IMR-90 (cell line): ENCODE data around the gene DAGLA. TPM values are rescaled to one million over a fixed set of nuclear protein-coding genes. Genes with fewer than 3 reads are reported as not detected.

ENCODE experiments used
- ATAC-seq: fragments of 200-7000 bp; cut with Tn5 transposase; 2 replicates; pipeline ENCODE4 v1.9.1; 2020; ENCODE audit warnings: low read depth, mild to moderate bottlenecking, moderate library complexity
- BruUV-seq: library from RNA; stranded (reverse); fragments of 400-500 nt; replicated peaks from 2 replicates; lab custom pipeline; 2021; lab: Mats Ljungman, UMichigan
- CTCF ChIA-PET: fragments of 300-600 bp; formaldehyde crosslinking; extraction: SDS; loops from one replicate; lab custom pipeline; 2021; ENCODE audit warnings: antibody characterized with exemption; lab: Yijun Ruan, JAX
- POLR2A ChIA-PET: fragments of 300-600 bp; sonication (Branson Sonifier 250); formaldehyde crosslinking; loops from one replicate; lab custom pipeline; 2022; ENCODE audit warnings: antibody characterized with exemption; ENCODE audit not compliant: unreplicated experiment; lab: Charles Lee
- DNase-seq: peaks from one replicate; pipeline ENCODE4 v3.0.0; 2013
- H2AFZ ChIP-seq: replicated peaks from 2 replicates; pipeline ENCODE3; 2013; ENCODE audit warnings: low read length, mild to moderate bottlenecking; ENCODE audit not compliant: poor library complexity
- H2AK5ac ChIP-seq: 2 replicates; pipeline ENCODE4 v1.6.1; 2013; ENCODE audit warnings: low read depth, low read length, inconsistent platforms
- H2AK9ac ChIP-seq: replicated peaks from 2 replicates; pipeline ENCODE3; 2013; ENCODE audit warnings: mild to moderate bottlenecking, low read depth, low read length, moderate library complexity; ENCODE audit not compliant: poor library complexity
- H2BK120ac ChIP-seq: 2 replicates; pipeline ENCODE4 v1.6.1; 2013; ENCODE audit warnings: low read depth, low read length, inconsistent platforms
- H2BK15ac ChIP-seq: 3 replicates; pipeline ENCODE4 v1.6.1; 2013; ENCODE audit warnings: low read depth, low read length, inconsistent platforms
- H2BK20ac ChIP-seq: 2 replicates; pipeline ENCODE4 v1.6.1; 2013; ENCODE audit warnings: low read depth, mild to moderate bottlenecking, inconsistent platforms, low read length, moderate library complexity
- H2BK5ac ChIP-seq: 2 replicates; pipeline ENCODE4 v1.6.1; 2013; ENCODE audit warnings: mild to moderate bottlenecking, low read depth, low read length, inconsistent platforms; ENCODE audit not compliant: poor library complexity, severe bottlenecking
- H3K14ac ChIP-seq: replicated peaks from 2 replicates; pipeline ENCODE4 v1.6.1; 2013; ENCODE audit warnings: low read depth, low read length, inconsistent platforms
- H3K18ac ChIP-seq: 2 replicates; pipeline ENCODE4 v1.6.1; 2013; ENCODE audit warnings: low read depth, low read length, control low read depth
- H3K23ac ChIP-seq: 2 replicates; pipeline ENCODE4 v1.6.1; 2013; ENCODE audit warnings: low read depth, low read length, inconsistent platforms
- H3K27ac ChIP-seq: 2 replicates; pipeline ENCODE4 v1.5.1; 2013; ENCODE audit warnings: mild to moderate bottlenecking, control low read depth, low read length; ENCODE audit not compliant: insufficient read depth
- H3K27me3 ChIP-seq: 2 replicates; pipeline ENCODE4 v1.6.1; 2013; ENCODE audit warnings: low read length; ENCODE audit not compliant: control insufficient read depth, insufficient read depth
- H3K36me3 ChIP-seq: 2 replicates; pipeline ENCODE4 v1.6.1; 2013; ENCODE audit warnings: low read length, mixed read lengths; ENCODE audit not compliant: control insufficient read depth, insufficient read depth
- H3K4ac ChIP-seq: 2 replicates; pipeline ENCODE4 v1.6.1; 2013; ENCODE audit warnings: low read depth, low read length, inconsistent platforms
- H3K4me1 ChIP-seq: 2 replicates; pipeline ENCODE4 v1.6.1; 2013; ENCODE audit warnings: low read length, mixed read lengths; ENCODE audit not compliant: control insufficient read depth, insufficient read depth
- H3K4me2 ChIP-seq: 2 replicates; pipeline ENCODE4 v1.6.1; 2013; ENCODE audit warnings: low read depth, mild to moderate bottlenecking, control low read depth, low read length, moderate library complexity
- H3K4me3 ChIP-seq: 2 replicates; pipeline ENCODE4 v1.5.1; 2013; ENCODE audit warnings: low read depth, mild to moderate bottlenecking, control low read depth, low read length, moderate library complexity; ENCODE audit not compliant: insufficient read depth
- H3K56ac ChIP-seq: 2 replicates; pipeline ENCODE4 v1.6.1; 2013; ENCODE audit warnings: low read length, inconsistent platforms; ENCODE audit not compliant: insufficient read depth; ENCODE audit errors: extremely low read depth
- H3K79me1 ChIP-seq, 2 experiments: 2 replicates each; pipeline ENCODE4 v1.6.1; 2013; ENCODE audit warnings: low read length in 2 of 2, inconsistent platforms in 1 of 2, low read depth in 1 of 2
- H3K9ac ChIP-seq: 2 replicates; pipeline ENCODE4 v1.6.1; 2013; ENCODE audit warnings: low read depth, low read length, control low read depth
- H3K9me1 ChIP-seq: 2 replicates; pipeline ENCODE4 v1.6.1; 2013; ENCODE audit warnings: low read length, inconsistent platforms; ENCODE audit not compliant: insufficient read depth
- H3K9me3 ChIP-seq: 2 replicates; pipeline ENCODE4 v1.6.1; 2013; ENCODE audit warnings: low read length; ENCODE audit not compliant: control insufficient read depth, insufficient read depth
- H4K20me1 ChIP-seq: 2 replicates; pipeline ENCODE4 v1.6.1; 2013; ENCODE audit warnings: low read length, inconsistent platforms; ENCODE audit not compliant: insufficient read depth
- H4K5ac ChIP-seq: 2 replicates; pipeline ENCODE4 v1.6.1; 2013; ENCODE audit warnings: mild to moderate bottlenecking, low read depth, low read length, control low read depth
- H4K8ac ChIP-seq, 2 experiments: 2 replicates each; pipeline ENCODE4 v1.6.1; 2013; ENCODE audit warnings: low read depth in 2 of 2, low read length in 2 of 2, control low read depth in 1 of 2, inconsistent platforms in 1 of 2
- H4K91ac ChIP-seq: 2 replicates; pipeline ENCODE4 v1.6.1; 2013; ENCODE audit warnings: low read depth, low read length, inconsistent platforms; ENCODE audit not compliant: insufficient read depth
- POLR2A ChIP-seq: IDR thresholded peaks from 2 replicates; pipeline ENCODE4 v1.6.1; 2012; ENCODE audit warnings: mild to moderate bottlenecking, low read depth, low read length
- RCOR1 ChIP-seq: IDR thresholded peaks from 2 replicates; pipeline ENCODE4 v1.6.1; 2012; ENCODE audit warnings: mild to moderate bottlenecking, low read length, improper control_type of control experiment; ENCODE audit not compliant: insufficient replicate concordance
- WGBS, 2 experiments: methylation state at CpG; one replicate each; pipeline versions ENCODE4 v1.1.5 to v1.1.7; 2013; ENCODE audit warnings: missing lambda C conversion rate in 2 of 2; ENCODE audit not compliant: insufficient read length in 1 of 2; ENCODE audit errors: extremely low coverage in 2 of 2; 5-methylcytosine and 5-hydroxymethylcytosine counted together
- dilution Hi-C: fragments of 300-500 bp; cut with HindIII; formaldehyde crosslinking; loops from one replicate; pipeline ENCODE4 v1.14.3; 2018; ENCODE audit warnings: low sequenced_read_pairs; ENCODE audit not compliant: unreplicated experiment
- in situ Hi-C: fragments of 300-500 bp; cut with MboI; formaldehyde crosslinking; loops from 3 replicates; pipeline ENCODE4 v1.14.3; 2019; ENCODE audit warnings: low sequenced_read_pairs, inconsistent platforms, mixed read lengths
- intact Hi-C: fragments of 100-400 bp; cut with micrococcal nuclease; formaldehyde crosslinking; loops from 2 replicates; pipeline ENCODE4 v1.10.0; 2022
- polyA plus RNA-seq, 3 experiments: library from polyadenylated mRNA; depleted of rRNA; stranded (reverse); fragments of >200 nt; gene quantifications; 2 replicates each; pipeline ENCODE4 v1.2.3, GENCODE V29; 2012; ENCODE audit warnings: low replicate concordance in 1 of 3
- total RNA-seq: library from RNA; depleted of rRNA; stranded (reverse); fragments of >200 nt; gene quantifications from 2 replicates; pipeline ENCODE4 v1.2.3, GENCODE V29; 2012
- TF ChIP-seq, protein P1 (sequence below): fragments of 150-350 bp; IDR thresholded peaks from 2 replicates; pipeline ENCODE4 v1.6.1; 2017; ENCODE audit warnings: mild to moderate bottlenecking, antibody characterized with exemption, low read length, low read depth

Gene DAGLA
- total and polyA plus RNA-seq, 2 of the 4 experiments (the other 2 are of a cell fraction), result 0.90 to 3.8 TPM

- 66% methylated on average over 10 of the region's 23 CpGs; no CpG with 5 or more reads in 1 of the 2 experiments for WGBS, 2 experiments
- intact Hi-C loops, result loop anchor here (10.0 kb wide), 1 partner anchor 153 kb away; the partner anchor contains the start of gene SYT7
- no peak overlapping the region for H4K8ac ChIP-seq
- H2AK5ac ChIP-seq, result no peak overlapping the region
- H4K91ac ChIP-seq, result no peak overlapping the region
- no peak overlapping the region for H2AFZ ChIP-seq
- H3K4me2 ChIP-seq, result no peak overlapping the region
- ATAC-seq (no peak), DNase-seq (no peak)
- no peak overlapping the region for H3K9ac ChIP-seq
- no peak overlapping the region for H2BK5ac ChIP-seq
- H2BK15ac ChIP-seq, result no peak overlapping the region
- no peaks in the 10 kb centered on the region for H3K79me1 ChIP-seq
- no peak overlapping the region for H3K23ac ChIP-seq
- H3K4me1 ChIP-seq, result no peaks in the 10 kb centered on the region
- BruUV-seq, result no TSS peak
- H3K9me1 ChIP-seq, result no peaks in the 10 kb centered on the region
- dilution Hi-C loops, result no loop called here
- H3K27ac ChIP-seq, result no peak overlapping the region
- no peak overlapping the region for H3K56ac ChIP-seq
- ChIA-PET CTCF (no interaction called here), POLR2A (no interaction called here)
- H3K27me3 ChIP-seq, result no peaks in the 10 kb centered on the region
- no peaks in the 10 kb centered on the region; the same call in 1 of the 2 replicates for H4K20me1 ChIP-seq
- no peak overlapping the region for H2AK9ac ChIP-seq
- H2BK120ac ChIP-seq, result no peak overlapping the region
- TF ChIP-seq POLR2A (no peak), RCOR1 (no peak)
- TF ChIP-seq, protein P1, sequence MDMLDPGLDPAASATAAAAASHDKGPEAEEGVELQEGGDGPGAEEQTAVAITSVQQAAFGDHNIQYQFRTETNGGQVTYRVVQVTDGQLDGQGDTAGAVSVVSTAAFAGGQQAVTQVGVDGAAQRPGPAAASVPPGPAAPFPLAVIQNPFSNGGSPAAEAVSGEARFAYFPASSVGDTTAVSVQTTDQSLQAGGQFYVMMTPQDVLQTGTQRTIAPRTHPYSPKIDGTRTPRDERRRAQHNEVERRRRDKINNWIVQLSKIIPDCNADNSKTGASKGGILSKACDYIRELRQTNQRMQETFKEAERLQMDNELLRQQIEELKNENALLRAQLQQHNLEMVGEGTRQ, result no peak
- H3K9me3 ChIP-seq, result no peaks in the 10 kb centered on the region
- H2BK20ac ChIP-seq, result no peak overlapping the region
- H3K18ac ChIP-seq, result no peak overlapping the region
- no peak overlapping the region for H3K4me3 ChIP-seq
- H3K14ac ChIP-seq, result no peak overlapping the region
- H3K4ac ChIP-seq, result no peak overlapping the region
- peaks cover 16% of the 10 kb centered on the region; the same call in 1 of the 2 replicates for H3K36me3 ChIP-seq
- no peak overlapping the region for H4K5ac ChIP-seq
- in situ Hi-C loops, result no loop called here
Observed at GRCh38 chr11:61737636-61738386, 57.6 kb downstream of the DAGLA start.
